ENCODE results near the gene SLC18A3.
A peak's percentile ranks its signal among the peaks of the same experiment; 100 is the strongest.

SLC18A3 gene

GRCh38 chr10:49652421-49653272, 42.5 kb downstream of the SLC18A3 start:
- DNase-seq: no peak

DNA sequence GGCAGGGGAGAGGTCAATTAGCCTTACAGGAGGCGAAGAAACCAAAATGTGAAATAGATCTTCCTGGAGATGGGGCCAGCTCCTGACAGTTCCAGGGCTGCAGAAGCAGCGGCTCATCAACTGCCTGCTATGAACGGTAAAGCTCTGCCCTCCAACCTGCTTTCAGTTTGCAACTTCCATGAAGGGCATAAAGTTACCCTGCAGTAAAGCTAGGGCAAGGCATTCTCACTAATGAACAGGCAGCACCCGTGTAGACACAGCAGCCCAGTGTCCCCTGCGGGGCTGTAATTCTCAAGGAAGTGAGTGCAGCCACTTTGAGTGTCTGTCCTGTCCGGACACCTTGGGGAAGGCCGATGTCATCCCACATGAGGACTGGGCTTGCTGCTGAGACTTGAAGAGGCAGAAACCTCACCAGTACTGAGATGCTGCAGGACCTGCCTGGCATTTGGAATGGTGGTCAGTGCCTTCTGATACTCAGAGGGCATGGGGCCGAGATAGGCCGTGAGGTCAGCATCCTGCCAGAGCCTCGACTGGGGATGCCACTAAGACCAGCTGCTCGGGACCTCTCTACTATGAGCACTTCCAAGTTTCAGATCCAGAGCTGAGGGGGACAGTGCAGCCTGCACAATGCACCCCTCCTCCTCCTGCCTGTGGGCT, 43.3 kb downstream of the SLC18A3 start:
- DNase-seq: no peak

DNA sequence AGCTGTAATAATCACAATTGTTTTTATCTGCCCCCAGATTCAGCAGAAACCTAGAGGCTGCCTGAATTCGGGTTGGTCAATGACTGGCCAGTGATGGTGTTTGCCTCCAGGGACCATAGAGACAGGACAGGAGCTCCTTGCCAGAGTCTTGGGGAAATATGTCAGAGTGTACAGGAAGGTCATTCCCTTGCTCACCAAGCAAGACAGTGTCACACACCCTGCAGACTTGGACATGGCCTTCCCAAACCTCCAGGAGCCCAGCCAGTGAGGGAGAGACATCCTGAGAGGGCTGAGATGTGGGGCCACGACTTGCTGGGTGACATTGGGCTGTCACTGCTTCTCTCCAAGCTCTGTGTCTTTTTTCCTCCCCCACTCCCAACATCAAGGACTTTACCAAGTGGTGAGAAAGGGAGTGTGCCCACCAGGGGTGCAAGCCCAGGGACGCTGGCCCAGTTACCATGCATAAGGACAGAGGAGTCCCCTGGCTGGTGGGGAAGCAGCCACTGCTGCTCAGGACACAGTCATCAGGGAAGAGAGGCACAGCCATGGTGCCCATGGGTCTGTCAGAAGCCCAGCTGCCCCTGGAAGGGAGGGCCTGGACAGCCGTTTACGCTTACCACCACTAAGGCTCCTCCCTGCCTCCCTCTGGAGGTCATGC, 44.1 kb downstream of the SLC18A3 start:
- DNase-seq: no peak

- DNase-seq: peak; percentile 1
These were observed 45.0 kb downstream of the SLC18A3 start for GRCh38 chr10:49655099-49655498.

DNA sequence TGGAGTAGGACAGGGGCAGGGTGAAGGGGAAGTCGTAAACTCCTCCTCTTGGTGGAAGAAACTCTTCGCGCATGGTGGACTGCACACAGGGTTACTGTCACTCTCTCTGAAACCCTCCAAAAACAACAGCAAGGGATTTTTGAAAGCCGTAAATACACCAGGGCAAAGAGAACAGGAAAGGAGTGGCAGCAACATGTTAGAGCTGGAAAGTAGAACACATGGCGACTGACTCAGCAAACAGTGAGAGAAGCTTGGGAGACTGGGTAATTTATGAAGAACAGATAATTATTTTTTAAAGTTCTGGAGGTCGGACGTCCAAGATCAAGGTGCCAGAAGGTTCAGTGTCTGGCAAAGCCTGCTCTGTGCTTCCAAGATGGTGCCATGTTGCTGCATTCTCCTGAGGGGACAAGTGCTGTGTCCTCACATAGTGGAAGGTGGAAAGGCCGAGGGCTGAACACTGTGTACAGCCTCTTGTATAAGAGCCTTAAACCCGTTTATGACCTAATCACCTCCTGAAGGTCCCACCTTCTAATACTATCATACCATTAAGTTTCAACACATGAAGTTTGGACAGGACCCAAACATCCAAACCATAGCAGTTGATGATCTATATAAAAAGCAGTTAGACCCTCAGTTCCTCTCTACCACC, 46.9 kb downstream of the SLC18A3 start:
- DNase-seq: no peak

GRCh38 chr10:49657606-49658005, 47.5 kb downstream of the SLC18A3 start:
- DNase-seq: no peak

DNA sequence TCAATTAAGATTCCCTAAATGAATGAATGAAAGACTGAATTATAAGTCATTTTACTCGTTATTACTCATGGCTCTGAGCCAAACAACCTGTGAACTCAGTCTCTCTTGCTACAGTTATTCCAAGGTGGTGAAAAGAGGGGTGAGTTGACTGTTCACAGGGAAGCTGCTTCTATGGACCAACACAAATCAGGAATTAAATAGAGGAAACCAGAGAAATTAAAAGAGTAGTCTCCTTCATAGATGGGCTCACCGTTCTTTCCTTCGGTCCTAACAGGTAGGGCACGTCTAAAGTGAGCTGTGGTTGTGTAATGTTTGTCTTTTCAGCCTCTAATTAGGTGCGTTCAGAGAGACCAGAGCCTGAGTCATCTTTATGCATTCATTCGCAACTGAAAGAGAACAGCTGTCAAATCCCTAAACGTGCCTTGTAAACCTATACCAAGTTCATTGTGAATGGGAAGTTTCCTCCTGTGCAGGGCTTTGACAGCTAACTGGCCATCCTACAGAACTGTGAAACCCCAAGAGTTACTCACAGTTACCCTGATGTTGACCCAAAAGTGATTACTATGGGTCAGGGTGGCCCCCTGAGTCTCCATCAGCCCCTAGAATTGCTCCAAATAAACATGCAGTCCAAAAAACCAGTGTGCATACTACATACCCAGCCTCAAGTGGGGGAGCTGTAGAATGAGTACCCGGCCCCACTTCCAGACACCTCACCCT, 51.2 kb downstream of the SLC18A3 start:
- DNase-seq: no peak
